Measurements from ENCODE around the gene C11orf68.

C11orf68 gene

GRCh38 chr11:65869643-65870306 is 49.1 kb downstream of the C11orf68 start:
- H3K4me3 ChIP-seq (ENCODE audit: low read depth, low read length) = no peak overlapping the region
- CTCF ChIA-PET = interaction anchor here (0.6 to 4.2 kb wide), 6 partner anchors 10 to 382 kb away, joined by 3 to 37 read pairs (median 5); partner anchors contain the start of gene MUS81
- no peak for TF ChIP-seq ZNF221 (tag by site-specific recombination; IDR thresholded peaks at IDR 0.05; ENCODE audit: borderline replicate concordance)
- TF ChIP-seq ZIC2 (tag by site-specific recombination; IDR thresholded peaks at IDR 0.05) = peak; percentile 55
- TF ChIP-seq PATZ1 (tag by site-specific recombination; IDR thresholded peaks at IDR 0.05) = 0 out of 2 replicates have a peak, but pooled peaks have one; percentile 19
- TF ChIP-seq ZBTB26 (tag by site-specific recombination; optimal IDR thresholded peaks at IDR 0.05) = no peak
- no peak for TF ChIP-seq KLF7 (tag by site-specific recombination; IDR thresholded peaks at IDR 0.05; ENCODE audit: borderline replicate concordance)
- TF ChIP-seq, protein P1, sequence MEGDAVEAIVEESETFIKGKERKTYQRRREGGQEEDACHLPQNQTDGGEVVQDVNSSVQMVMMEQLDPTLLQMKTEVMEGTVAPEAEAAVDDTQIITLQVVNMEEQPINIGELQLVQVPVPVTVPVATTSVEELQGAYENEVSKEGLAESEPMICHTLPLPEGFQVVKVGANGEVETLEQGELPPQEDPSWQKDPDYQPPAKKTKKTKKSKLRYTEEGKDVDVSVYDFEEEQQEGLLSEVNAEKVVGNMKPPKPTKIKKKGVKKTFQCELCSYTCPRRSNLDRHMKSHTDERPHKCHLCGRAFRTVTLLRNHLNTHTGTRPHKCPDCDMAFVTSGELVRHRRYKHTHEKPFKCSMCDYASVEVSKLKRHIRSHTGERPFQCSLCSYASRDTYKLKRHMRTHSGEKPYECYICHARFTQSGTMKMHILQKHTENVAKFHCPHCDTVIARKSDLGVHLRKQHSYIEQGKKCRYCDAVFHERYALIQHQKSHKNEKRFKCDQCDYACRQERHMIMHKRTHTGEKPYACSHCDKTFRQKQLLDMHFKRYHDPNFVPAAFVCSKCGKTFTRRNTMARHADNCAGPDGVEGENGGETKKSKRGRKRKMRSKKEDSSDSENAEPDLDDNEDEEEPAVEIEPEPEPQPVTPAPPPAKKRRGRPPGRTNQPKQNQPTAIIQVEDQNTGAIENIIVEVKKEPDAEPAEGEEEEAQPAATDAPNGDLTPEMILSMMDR (tag by site-specific recombination; IDR thresholded peaks at IDR 0.05) = no peak
- H3K36me3 ChIP-seq (ENCODE audit: control insufficient read depth in 2 of 2, insufficient read depth in 1 of 2, low read length in 2 of 2) = peaks cover 0 to 33% of the 10 kb centered on the region in 2 experiments; a peak in 1 of 3 replicates
- H3K27ac ChIP-seq (ENCODE audit: extremely low read depth, low read depth, low read length) = no peak overlapping the region
- H3K4me1 ChIP-seq (ENCODE audit: control insufficient read depth, insufficient read depth, low read length) = no peaks in the 10 kb centered on the region
- POLR2A ChIA-PET = interaction anchor here (0.6 to 6.6 kb wide), 7 partner anchors 9 to 209 kb away, joined by 3 to 111 read pairs (median 3); partner anchors contain the start of genes CFL1, KAT5 and MUS81
- no peaks in the 10 kb centered on the region for H3K9me3 ChIP-seq (ENCODE audit: control insufficient read depth, insufficient read depth, low read depth, low read length)

GRCh38 chr11:65868907-65869306 is 50.0 kb downstream of the C11orf68 start:
- Histone ChIP-seq H3K36me3 (ENCODE audit: control insufficient read depth in 2 of 2, insufficient read depth in 1 of 2, low read length in 2 of 2) (peaks cover 0 to 42% of the 10 kb centered on the region in 2 experiments; a peak in 1 of 3 replicates), H3K4me3 (ENCODE audit: low read depth, low read length) (no peak overlapping the region), H3K4me1 (ENCODE audit: control insufficient read depth, insufficient read depth, low read length) (no peaks in the 10 kb centered on the region), H3K9me3 (ENCODE audit: control insufficient read depth, insufficient read depth, low read depth, low read length) (no peaks in the 10 kb centered on the region), H3K27ac (ENCODE audit: extremely low read depth, low read depth, low read length) (no peak overlapping the region)
- ChIA-PET CTCF (interaction anchor here (0.6 to 4.2 kb wide), 5 partner anchors 9 to 158 kb away, joined by 4 to 37 read pairs (median 5); partner anchors contain the start of gene MUS81), POLR2A (interaction anchor here (0.6 to 6.6 kb wide), 10 partner anchors 9 to 151 kb away, joined by 3 to 111 read pairs (median 6); partner anchors contain the start of genes CCDC85B, CFL1, CTSW and FIBP)
- TF ChIP-seq EGR2 (tag by site-specific recombination; IDR thresholded peaks at IDR 0.05; ENCODE audit: low read depth) = no peak
- TF ChIP-seq, protein P1 (tag by site-specific recombination; IDR thresholded peaks at IDR 0.05) = no peak
- TF ChIP-seq ZBTB26 (tag by site-specific recombination; optimal IDR thresholded peaks at IDR 0.05) = no peak
- TF ChIP-seq BCL6B (tag by site-specific recombination; IDR thresholded peaks at IDR 0.05) = no peak
- TF ChIP-seq ZNF585B (tag by site-specific recombination; IDR thresholded peaks at IDR 0.05) = no peak
- TF ChIP-seq ZNF707 (tag by site-specific recombination; IDR thresholded peaks at IDR 0.05) = no peak
- no peak for TF ChIP-seq ZNF292 (tag by site-specific recombination; IDR thresholded peaks at IDR 0.05; ENCODE audit: borderline replicate concordance, low read depth)
- TF ChIP-seq, protein P2, sequence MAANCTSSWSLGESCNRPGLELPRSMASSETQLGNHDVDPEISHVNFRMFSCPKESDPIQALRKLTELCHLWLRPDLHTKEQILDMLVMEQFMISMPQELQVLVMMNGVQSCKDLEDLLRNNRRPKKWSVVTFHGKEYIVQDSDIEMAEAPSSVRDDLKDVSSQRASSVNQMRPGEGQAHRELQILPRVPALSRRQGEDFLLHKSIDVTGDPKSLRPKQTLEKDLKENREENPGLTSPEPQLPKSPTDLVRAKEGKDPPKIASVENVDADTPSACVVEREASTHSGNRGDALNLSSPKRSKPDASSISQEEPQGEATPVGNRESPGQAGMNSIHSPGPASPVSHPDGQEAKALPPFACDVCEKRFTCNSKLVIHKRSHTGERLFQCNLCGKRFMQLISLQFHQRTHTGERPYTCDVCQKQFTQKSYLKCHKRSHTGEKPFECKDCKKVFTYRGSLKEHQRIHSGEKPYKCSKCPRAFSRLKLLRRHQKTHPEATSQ (tag by site-specific recombination; IDR thresholded peaks at IDR 0.05) = no peak
- TF ChIP-seq ZNF175 (tag by site-specific recombination; IDR thresholded peaks at IDR 0.05) = no peak
- TF ChIP-seq SETDB1 (IDR thresholded peaks at IDR 0.05; ENCODE audit: insufficient read length, low read length) = no peak
- TF ChIP-seq ZNF623 (tag by site-specific recombination; IDR thresholded peaks at IDR 0.05) = no peak
- no peak for TF ChIP-seq ZNF223 (tag by site-specific recombination; IDR thresholded peaks at IDR 0.05)
- TF ChIP-seq HOXD13 (CRISPR knock-in tag; IDR thresholded peaks at IDR 0.05; ENCODE audit: borderline replicate concordance) = no peak
- TF ChIP-seq ZNF514 (tag by site-specific recombination; IDR thresholded peaks at IDR 0.05) = no peak

Data from HEK293 (cell line).